GM19238 (cell line): ENCODE results near the gene GABRG3.

Experiments
- DNase-seq: peaks from one replicate; pipeline ENCODE4 v3.0.0; 2011; ENCODE audit warnings: low spot score; ENCODE audit not compliant: insufficient read length

The GABRG3 gene

GRCh38 chr15:27095886-27096624 is 125.1 kb downstream of the GABRG3 start:
- DNase-seq, result no peak

GRCh38 chr15:27097506-27097905 is 126.5 kb downstream of the GABRG3 start:
- no peak for DNase-seq

DNA sequence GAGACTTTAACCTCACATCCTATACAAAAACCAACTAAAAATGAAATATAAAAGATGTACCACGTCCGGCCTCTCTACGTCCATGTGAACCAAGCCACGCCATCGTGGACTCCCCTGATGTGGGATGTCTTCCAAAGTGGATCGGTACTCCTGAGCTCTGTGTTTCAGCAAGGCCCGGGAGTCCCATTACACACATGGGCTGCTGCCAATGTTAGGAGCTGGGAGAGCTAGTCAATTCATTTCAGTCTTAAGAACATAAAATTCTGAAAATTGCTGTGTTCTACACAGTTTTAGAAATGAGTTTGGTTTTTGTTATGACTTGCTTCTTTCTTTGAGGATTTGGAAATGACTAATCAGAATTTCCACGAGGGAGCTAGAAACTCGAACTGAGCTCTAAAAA is 131.0 kb downstream of the GABRG3 start:
- no peak for DNase-seq

DNA sequence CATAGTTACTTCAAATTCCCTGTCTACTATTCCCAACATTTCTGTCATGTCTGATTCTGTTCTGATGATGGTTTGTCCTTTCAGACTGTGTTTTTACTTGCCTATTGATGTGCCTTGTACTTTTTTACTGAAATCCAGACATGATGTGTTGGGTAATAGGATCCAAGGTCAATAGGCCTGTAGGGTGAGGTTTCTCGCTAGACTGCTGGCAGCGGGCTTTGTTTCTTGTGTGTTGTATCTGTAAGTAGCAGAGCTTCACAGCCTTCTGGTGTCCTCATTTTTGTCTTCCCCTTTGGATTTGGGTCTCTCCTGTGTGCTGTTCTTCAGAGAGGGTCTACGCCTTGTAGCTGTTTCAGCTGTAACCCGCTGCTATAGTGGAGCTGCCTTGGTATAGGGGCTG is 140.3 kb downstream of the GABRG3 start:
- DNase-seq, result no peak

- no peak for DNase-seq
Observed at GRCh38 chr15:27114473-27114872, 143.5 kb downstream of the GABRG3 start.

DNA sequence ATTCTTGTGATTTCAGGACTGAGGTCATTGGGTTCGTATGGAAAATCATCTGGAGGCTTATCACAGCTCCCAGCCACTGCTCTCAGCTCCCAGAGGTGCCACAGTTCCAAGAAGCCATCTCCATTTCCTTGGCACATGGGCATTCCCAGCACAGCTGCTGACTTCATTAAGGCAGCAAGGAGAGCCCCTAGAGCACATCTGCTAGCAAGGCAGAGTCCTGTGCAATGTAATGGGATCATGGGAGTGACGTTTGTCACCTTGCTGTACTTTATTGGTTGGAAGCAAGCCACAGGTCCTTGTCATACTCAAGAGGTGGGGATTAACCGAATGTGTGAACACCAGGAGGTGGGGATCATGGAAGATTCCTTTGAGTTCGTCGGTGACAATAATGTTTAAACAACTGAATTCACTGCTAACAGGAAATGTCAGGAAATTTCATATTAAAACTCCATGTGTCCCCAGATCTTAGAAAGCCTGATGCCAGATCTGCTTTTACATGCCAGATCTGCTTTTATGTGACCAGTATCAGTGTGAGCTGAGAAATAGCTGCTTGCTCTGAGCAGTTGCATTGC is 148.8 kb downstream of the GABRG3 start:
- no peak for DNase-seq

DNA sequence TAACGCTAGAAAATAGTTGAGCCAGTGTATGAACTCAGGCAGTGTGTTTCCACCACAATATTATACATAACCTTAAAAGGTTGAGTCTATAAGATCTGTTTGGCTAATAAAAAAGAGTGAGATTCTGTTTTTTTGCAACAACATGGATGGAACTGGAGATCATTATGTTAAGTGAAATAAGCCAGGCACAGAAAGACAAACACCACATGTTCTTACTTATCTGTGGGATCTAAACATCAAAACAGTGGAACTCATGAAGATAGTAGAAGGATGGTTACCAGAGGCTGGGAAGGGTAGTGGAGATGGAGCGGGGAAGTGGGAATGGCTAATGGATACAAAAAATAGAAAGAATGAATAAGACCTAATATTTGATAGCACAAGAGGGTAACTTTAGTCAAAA is 150.7 kb downstream of the GABRG3 start:
- DNase-seq, result no peak

DNA sequence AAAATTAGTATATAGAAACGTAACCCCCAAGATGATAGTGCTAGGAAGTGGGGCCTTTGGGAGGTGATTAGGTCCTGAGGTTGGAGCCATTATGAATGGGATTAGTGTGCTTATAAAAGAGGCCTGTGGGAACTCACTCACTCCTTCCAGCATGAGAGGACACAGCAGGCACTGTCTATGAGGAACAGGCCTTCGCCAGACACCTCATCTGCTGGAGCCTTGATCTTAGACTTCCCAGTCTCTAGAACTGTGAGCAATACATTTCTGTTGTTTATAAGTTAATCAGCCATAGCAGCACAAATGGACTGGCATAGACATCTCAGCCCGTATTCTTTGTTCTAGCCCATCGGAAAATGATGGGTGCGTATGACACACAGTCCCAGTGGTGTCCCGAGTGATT is 152.3 kb downstream of the GABRG3 start:
- no peak for DNase-seq

GRCh38 chr15:27123808-27124207 is 152.8 kb downstream of the GABRG3 start:
- DNase-seq, result no peak

- no peak for DNase-seq
Observed at GRCh38 chr15:27124287-27124871, 153.4 kb downstream of the GABRG3 start.

DNA sequence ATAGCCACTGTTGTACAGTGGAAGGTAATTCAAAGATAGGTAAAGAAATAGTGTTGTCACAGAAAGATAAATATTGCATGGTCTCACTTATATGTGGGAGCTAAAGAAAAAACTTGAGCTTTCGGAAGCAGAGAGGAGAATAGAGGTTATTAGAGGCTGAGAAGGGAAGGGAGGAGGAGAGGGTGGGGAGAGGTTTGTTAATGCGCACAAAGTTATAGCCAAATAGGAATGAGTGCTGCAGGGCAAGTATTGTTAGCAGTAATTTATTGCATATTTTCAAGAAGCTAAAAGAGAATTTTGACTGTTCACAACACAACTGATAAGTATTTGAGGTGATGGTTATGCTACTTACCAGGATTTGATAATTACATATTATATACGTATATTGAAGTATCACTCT is 154.2 kb downstream of the GABRG3 start:
- DNase-seq, result no peak

DNA sequence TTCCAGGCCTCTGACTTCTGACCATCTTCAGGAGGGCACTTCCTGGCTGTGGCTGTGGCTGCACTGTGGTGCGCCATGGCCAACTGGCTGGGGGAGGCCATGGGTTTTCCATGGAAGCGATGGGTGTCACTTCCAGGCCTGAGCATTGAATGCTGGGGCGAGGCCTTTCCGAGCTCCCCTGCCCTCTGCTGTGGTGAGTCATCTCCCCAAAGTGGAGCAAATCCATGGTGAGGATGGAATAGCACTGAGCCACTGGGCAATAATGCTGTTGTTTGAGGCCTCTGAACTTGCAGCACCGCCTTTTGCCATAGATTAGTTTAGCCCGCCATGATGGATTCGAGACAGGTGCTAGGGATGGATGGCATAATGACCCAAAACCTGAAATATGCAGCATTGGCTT is 155.5 kb downstream of the GABRG3 start:
- DNase-seq, result no peak

- no peak for DNase-seq
Observed at GRCh38 chr15:27127815-27128570, 157.0 kb downstream of the GABRG3 start.

- no peak for DNase-seq
Observed at GRCh38 chr15:27133249-27133648, 162.3 kb downstream of the GABRG3 start.

- no peak for DNase-seq
Observed at GRCh38 chr15:27134481-27134880, 163.5 kb downstream of the GABRG3 start.

DNA sequence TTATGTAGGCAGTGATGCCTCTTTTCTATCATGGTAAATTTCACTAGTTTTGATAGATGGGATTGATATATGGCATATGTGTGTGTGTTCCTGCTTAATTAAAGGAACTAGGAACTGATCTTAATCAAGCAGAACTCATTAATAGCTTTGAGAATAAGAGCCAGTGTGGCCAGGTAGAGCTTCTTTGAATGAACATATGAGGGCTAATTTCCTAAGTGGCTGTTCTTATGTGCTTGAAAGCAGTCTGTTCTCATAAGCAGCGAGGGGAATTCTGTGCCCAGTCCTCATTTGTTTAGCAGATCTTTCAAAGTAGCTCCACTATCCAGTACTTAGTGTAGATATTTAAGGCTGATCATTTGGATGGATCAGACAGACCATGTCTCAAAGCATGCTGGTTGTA is 164.2 kb downstream of the GABRG3 start:
- no peak for DNase-seq

GRCh38 chr15:27137127-27137526 is 166.1 kb downstream of the GABRG3 start:
- no peak for DNase-seq

DNA sequence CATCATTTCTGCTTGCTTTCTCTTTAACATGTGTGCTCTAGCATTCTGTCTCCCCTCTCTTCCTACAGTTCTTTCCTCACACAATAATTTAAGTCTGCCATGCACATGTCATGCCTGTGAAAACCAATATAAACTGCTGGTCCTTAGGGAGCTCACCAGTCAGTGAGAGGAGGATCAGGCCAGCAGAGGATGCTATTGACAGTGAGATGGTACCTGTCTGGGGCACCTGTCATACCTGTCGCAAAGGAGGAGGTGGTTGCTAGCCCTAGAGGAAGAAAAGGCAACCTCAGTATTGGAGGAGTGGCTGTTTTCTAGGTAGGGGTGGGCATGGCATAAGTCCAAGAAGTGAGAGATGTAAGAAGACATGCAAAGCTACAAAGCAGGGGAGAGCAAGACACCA is 194.6 kb downstream of the GABRG3 start:
- no peak for DNase-seq

GRCh38 chr15:27166917-27167316 is 195.9 kb downstream of the GABRG3 start:
- DNase-seq, result no peak

DNA sequence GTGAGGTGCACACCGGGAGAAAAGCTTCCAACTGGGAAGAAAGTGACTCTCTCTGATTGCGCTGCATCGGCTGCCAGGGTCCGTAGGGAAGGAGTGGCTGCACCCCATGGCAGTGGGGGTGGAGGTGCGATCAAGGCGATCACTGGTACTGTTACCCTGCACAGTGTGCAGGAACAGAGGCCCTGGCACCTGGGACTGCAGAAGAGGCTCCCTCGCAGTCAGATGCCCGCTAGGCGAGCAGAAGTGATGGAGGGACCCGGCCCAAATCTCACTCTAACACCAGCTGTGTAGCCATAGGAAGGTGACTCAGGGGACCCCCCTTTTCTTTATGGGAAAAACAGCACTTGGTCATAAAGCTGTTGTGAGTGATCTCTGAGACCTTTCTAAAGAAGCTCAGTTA is 196.8 kb downstream of the GABRG3 start:
- no peak for DNase-seq

- no peak for DNase-seq
Observed at GRCh38 chr15:27170851-27171250, 199.9 kb downstream of the GABRG3 start.

- no peak for DNase-seq
Observed at GRCh38 chr15:27172821-27173220, 201.8 kb downstream of the GABRG3 start.
